ENCODE results near the gene PBX1. TPM values are rescaled to one million over a fixed set of nuclear protein-coding genes. Genes with fewer than 3 reads are reported as not detected.

PBX1 gene
- total and polyA plus RNA-seq, 2 of the 4 experiments (the other 2 are of a cell fraction), result 13.9 to 17.9 TPM

DNA sequence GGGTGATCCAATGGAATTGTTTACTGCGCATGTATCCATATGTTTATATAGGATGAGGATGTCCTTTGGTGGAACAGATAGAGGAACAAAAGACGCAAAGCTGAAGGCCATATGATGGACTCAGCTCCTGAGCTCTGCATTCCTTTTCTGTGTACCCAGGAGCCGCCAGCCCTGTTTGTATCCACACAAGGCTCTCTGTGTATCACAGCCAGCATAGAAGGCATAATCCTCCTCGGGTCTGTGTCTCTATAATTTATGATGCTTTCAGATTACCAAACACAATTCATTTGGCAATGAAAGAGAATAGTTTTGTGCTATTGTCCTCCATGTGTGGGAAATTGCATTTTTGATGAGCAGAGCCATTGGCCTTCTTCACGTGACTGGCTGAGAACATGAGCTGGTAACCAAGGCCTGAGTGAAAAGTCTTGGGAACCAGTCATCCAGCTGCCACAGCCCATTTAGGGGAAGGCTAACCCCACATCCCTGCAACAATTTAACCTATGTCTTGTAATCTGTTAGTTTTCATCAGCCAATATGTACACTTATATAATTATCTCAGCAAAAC is 119.2 kb downstream of the PBX1 start:
- Histone ChIP-seq H3K4ac (ENCODE audit: low read depth, low read length) (no peak overlapping the region), H4K20me1 (ENCODE audit: insufficient read depth, low read length) (no peaks in the 10 kb centered on the region), H4K5ac (ENCODE audit: low read depth, low read length) (no peak overlapping the region), H3K4me1 (ENCODE audit: control insufficient read depth, insufficient read depth, low read length) (0 out of 2 replicates have a peak, but pooled peaks cover 2% of the 10 kb centered on the region), H3K27ac (ENCODE audit: insufficient read depth, low read length) (no peak overlapping the region), H2AK9ac (replicated peaks; ENCODE audit: low read depth, low read length, poor library complexity) (no peak overlapping the region), H3K23ac (ENCODE audit: low read depth, low read length) (no peak overlapping the region), H3K27me3 (ENCODE audit: control insufficient read depth, insufficient read depth, low read length) (no peaks in the 10 kb centered on the region), H3K79me1 (ENCODE audit: low read depth in 1 of 2, low read length in 2 of 2) (peaks cover 2 to 6% of the 10 kb centered on the region in 2 experiments; a peak in 2 of 4 replicates), H3K9ac (ENCODE audit: low read depth, low read length) (no peak overlapping the region), H2BK120ac (ENCODE audit: low read depth, low read length) (no peak overlapping the region), H3K4me3 (ENCODE audit: insufficient read depth, low read depth, low read length) (no peak overlapping the region), H3K36me3 (ENCODE audit: control insufficient read depth, insufficient read depth, low read length) (peaks cover 7% of the 10 kb centered on the region; the same call in 1 of the 2 replicates), H3K18ac (ENCODE audit: low read depth, low read length) (no peak overlapping the region), H4K8ac (ENCODE audit: low read depth in 2 of 2, low read length in 2 of 2) (no peak overlapping the region), H3K4me2 (ENCODE audit: low read depth, low read length) (no peak overlapping the region), H3K56ac (ENCODE audit: extremely low read depth, insufficient read depth, low read length) (no peak overlapping the region), H3K14ac (replicated peaks; ENCODE audit: low read depth, low read length) (no peak overlapping the region), H2BK15ac (ENCODE audit: low read depth, low read length) (no peak overlapping the region), H4K91ac (ENCODE audit: insufficient read depth, low read depth, low read length) (no peak overlapping the region), H2BK20ac (ENCODE audit: low read depth, low read length) (no peak overlapping the region), H2BK5ac (ENCODE audit: low read depth, low read length, poor library complexity, severe bottlenecking) (no peak overlapping the region), H3K9me1 (ENCODE audit: insufficient read depth, low read length) (no peaks in the 10 kb centered on the region), H2AFZ (replicated peaks; ENCODE audit: low read length, poor library complexity) (no peak overlapping the region), H3K9me3 (ENCODE audit: control insufficient read depth, insufficient read depth, low read length) (no peaks in the 10 kb centered on the region), H2AK5ac (ENCODE audit: low read depth, low read length) (no peak overlapping the region)
- TF ChIP-seq, protein P1, sequence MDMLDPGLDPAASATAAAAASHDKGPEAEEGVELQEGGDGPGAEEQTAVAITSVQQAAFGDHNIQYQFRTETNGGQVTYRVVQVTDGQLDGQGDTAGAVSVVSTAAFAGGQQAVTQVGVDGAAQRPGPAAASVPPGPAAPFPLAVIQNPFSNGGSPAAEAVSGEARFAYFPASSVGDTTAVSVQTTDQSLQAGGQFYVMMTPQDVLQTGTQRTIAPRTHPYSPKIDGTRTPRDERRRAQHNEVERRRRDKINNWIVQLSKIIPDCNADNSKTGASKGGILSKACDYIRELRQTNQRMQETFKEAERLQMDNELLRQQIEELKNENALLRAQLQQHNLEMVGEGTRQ (IDR thresholded peaks at IDR 0.05; ENCODE audit: low read depth, low read length), result no peak
- TF ChIP-seq FOS (IDR thresholded peaks at IDR 0.05; ENCODE audit: low read depth, low read length) (no peak), NFE2L2 (IDR thresholded peaks at IDR 0.05; ENCODE audit: low read depth, low read length) (no peak), RCOR1 (IDR thresholded peaks at IDR 0.05; ENCODE audit: insufficient replicate concordance, low read length) (no peak), SMC3 (IDR thresholded peaks at IDR 0.05; ENCODE audit: low read depth, low read length) (no peak), BHLHE40 (IDR thresholded peaks at IDR 0.05; ENCODE audit: low read depth, low read length) (no peak), MAFK (IDR thresholded peaks at IDR 0.05; ENCODE audit: low read depth, low read length) (no peak), MAZ (IDR thresholded peaks at IDR 0.05; ENCODE audit: borderline replicate concordance, low read depth, low read length) (no peak), CEBPB (IDR thresholded peaks at IDR 0.05; ENCODE audit: low read depth, low read length) (no peak)
- TF ChIP-seq, protein P2, sequence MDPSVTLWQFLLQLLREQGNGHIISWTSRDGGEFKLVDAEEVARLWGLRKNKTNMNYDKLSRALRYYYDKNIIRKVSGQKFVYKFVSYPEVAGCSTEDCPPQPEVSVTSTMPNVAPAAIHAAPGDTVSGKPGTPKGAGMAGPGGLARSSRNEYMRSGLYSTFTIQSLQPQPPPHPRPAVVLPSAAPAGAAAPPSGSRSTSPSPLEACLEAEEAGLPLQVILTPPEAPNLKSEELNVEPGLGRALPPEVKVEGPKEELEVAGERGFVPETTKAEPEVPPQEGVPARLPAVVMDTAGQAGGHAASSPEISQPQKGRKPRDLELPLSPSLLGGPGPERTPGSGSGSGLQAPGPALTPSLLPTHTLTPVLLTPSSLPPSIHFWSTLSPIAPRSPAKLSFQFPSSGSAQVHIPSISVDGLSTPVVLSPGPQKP (IDR thresholded peaks at IDR 0.05; ENCODE audit: borderline replicate concordance, low read depth, low read length), result no peak
- in situ Hi-C loops (cut with MboI; ENCODE audit: low sequenced_read_pairs) (no loop called here), dilution Hi-C loops (cut with HindIII; ENCODE audit: low sequenced_read_pairs, unreplicated experiment) (no loop called here), intact Hi-C loops (cut with micrococcal nuclease) (no loop called here)
- POLR2A ChIA-PET (ENCODE audit: unreplicated experiment), result interaction anchor here (0.5 kb wide), 1 partner anchor 54 kb away, joined by 3 read pairs; no protein-coding TSS in a partner anchor
- CTCF ChIA-PET, result interaction anchor here (0.6 kb wide), 1 partner anchor 74 kb away, joined by 5 read pairs; no protein-coding TSS in a partner anchor
- no TSS peak for BruUV-seq (replicated peaks)
- ATAC-seq (ENCODE audit: low read depth) (no peak), DNase-seq (no peak)
- 100% methylated on average over 1 of the region's 5 CpGs; no CpG with 5 or more reads in 1 of the 2 experiments for WGBS, 2 experiments (ENCODE audit: extremely low coverage in 2 of 2, insufficient read length in 1 of 2)
